KOPT-K1 (cell line): ENCODE measurements around the gene NRARP.
"Not testable (repeated sequence)": the region's sequence is repeated elsewhere in the genome, so short reads cannot be mapped to it uniquely, and the experiment has no call there.

ENCODE experiments used
- H3K27ac ChIP-seq: fragments of 200-600 bp; sonication (generic); 2 replicates; pipeline ENCODE4 v1.5.1; 2016; ENCODE audit warnings: antibody characterized with exemption, mild to moderate bottlenecking, low read depth, low read length; ENCODE audit not compliant: poor library complexity, severe bottlenecking
- H3K36me3 ChIP-seq: fragments of 200-600 bp; sonication (generic); 2 replicates; pipeline ENCODE4 v1.5.1; 2017; ENCODE audit warnings: antibody characterized with exemption, mild to moderate bottlenecking, low read length, moderate library complexity; ENCODE audit not compliant: insufficient read depth
- H3K9me3 ChIP-seq: fragments of 200-600 bp; sonication (generic); 2 replicates; pipeline ENCODE4 v1.5.1; 2017; ENCODE audit warnings: antibody characterized with exemption, low read length, mild to moderate bottlenecking; ENCODE audit not compliant: insufficient read depth, poor library complexity, severe bottlenecking

The NRARP gene, protein sequence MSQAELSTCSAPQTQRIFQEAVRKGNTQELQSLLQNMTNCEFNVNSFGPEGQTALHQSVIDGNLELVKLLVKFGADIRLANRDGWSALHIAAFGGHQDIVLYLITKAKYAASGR

DNA sequence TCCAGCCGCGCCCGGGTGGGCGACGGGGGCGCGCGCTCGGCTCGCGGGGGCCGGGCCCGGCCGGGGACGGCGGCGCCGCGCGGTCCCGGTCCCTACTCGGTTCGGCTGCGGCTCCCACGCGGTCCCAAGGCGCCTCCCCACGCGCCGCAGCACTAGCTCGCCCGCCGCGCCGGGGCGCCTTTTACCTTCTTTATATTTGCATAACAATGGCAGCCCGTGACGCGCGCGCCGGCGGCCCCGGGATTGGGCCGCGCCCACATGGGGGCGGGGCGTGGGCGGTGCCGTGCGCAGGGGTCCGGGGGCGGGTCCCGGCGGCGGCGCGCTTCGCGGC lies at the start of gene NRARP:
Gene NRARP, minus strand, starts transcription at position 154 of the 331 bp plus-strand sequence. CDS start 343 bp downstream, outside the sequence.
- H3K36me3 ChIP-seq, result no peaks in the 10 kb centered on the region
- H3K9me3 ChIP-seq, result no peaks in the 10 kb centered on the region
- no peak within 1 kb of the TSS for H3K27ac ChIP-seq

- H3K9me3 ChIP-seq, result peaks cover 69% of the 10 kb centered on the region
- H3K27ac ChIP-seq, result no peak overlapping the region
- no peaks in the 10 kb centered on the region for H3K36me3 ChIP-seq
Observed at GRCh38 chr9:137350696-137351584, 48.9 kb upstream of the NRARP start.

- H3K36me3 ChIP-seq, result no peaks in the 10 kb centered on the region
Observed at GRCh38 chr9:137349471-137350033, 47.5 kb upstream of the NRARP start.

GRCh38 chr9:137348769-137349470 lies 46.8 kb upstream of the NRARP start:
- peaks cover 49% of the 10 kb centered on the region for H3K9me3 ChIP-seq
- no peak overlapping the region for H3K27ac ChIP-seq

More at GRCh38 chr9:137349471-137350033, 47.5 kb upstream of the NRARP start:
- Histone ChIP-seq H3K27ac (no peak overlapping the region), H3K9me3 (peaks cover 55% of the 10 kb centered on the region)

DNA sequence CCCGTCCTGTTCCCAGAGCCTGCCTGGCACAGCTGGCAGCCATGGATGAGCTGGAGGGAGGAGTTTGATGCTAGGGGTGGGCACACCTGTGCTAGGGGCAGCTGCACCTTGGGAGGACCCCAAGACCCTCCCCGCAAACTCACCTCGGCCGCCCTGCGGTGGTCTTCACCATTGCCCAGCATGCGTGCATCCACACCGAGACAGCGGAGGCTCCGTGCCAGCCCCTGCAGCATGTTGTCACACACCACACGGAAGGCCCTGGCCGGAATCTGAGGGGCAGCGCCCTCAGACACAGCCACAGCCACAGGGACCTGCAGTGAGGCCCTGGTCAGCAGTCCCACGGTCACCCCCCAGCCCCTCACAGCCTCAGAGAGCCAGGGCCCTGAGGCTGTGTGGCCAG lies 45.9 kb upstream of the NRARP start:
- no peaks in the 10 kb centered on the region for H3K36me3 ChIP-seq
- H3K9me3 ChIP-seq, result peaks cover 39% of the 10 kb centered on the region
- no peak overlapping the region for H3K27ac ChIP-seq

More at GRCh38 chr9:137348769-137349470, 46.8 kb upstream of the NRARP start:
- H3K36me3 ChIP-seq, result no peaks in the 10 kb centered on the region

GRCh38 chr9:137342482-137342881 lies 40.4 kb upstream of the NRARP start:
- Histone ChIP-seq H3K9me3 (peaks cover 6% of the 10 kb centered on the region), H3K27ac (no peak overlapping the region), H3K36me3 (no peaks in the 10 kb centered on the region)

GRCh38 chr9:137341227-137341626 lies 39.2 kb upstream of the NRARP start:
- no peaks in the 10 kb centered on the region for H3K36me3 ChIP-seq
- H3K9me3 ChIP-seq, result peaks cover under 1% of the 10 kb centered on the region
- H3K27ac ChIP-seq, result no peak overlapping the region

DNA sequence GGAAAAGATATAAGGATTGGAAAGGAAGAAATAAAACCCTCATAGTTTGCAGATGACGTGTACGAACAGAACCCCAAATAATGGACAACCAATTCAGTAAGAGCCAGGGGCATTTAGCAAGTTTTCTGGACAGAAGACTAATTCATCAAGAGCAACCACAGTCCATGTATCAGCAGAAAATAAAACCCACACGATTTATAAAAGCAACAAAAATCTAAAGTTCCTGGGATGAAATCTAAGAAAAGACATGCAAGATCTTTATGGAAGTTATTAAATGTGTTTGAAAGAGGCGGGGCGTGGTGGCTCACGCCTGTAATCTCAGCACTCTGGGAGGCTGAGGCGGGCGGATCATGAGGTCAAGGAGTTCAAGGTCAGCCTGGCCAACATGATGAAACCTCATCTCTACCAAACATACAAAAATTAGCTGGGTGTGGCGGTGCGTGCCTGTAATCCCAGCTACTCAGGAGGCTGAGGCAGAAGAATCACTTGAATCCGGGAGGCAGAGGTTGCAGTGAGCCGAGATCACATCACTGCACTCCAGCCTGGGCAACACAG lies 37.9 kb upstream of the NRARP start:
- H3K27ac ChIP-seq, H3K9me3 ChIP-seq: not testable (repeated sequence)

DNA sequence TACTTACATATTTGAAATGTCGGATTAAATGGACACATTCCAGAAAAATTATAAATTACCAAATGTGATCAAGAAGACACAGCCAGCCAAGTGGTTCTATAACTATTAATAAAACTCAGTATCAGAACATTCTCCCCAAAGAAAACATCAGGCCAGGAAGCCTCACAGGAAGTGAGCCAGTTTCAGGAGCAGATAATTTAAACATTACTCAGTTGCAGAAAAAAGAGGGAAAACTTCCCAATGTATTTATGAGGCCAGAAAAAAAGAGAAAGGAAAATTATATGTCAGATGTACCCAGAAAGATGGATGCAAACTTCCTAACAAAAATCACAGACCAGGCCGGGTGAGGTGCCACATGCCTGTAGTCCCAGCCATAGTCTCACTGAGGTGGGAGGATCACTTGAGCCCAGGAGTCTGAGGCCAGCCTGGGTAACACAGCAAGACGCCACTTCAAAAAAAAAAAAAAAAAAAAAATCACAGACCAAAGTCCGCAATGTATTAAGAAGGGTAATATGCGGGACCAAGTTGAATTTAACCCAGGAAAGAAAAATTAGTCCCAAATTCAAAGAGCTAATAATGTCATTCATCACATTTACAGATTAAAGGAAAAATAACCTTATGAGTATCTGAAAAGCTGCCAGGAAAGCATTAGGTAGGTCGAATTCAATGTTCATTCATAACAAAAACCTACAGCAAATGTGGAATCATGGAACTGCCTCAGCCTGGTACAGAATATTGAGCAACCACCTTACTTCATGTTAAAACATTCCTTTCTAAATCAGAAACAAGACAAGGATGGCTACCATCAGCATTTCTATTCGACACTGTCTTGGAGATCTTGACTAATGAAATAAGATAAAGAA lies 37.2 kb upstream of the NRARP start:
- Histone ChIP-seq H3K36me3 (no peaks in the 10 kb centered on the region), H3K9me3 (no peaks in the 10 kb centered on the region), H3K27ac (no peak overlapping the region)

More for the DNA sequence above, 37.9 kb upstream of the NRARP start:
- not testable (repeated sequence) for H3K36me3 ChIP-seq

GRCh38 chr9:137336735-137337134 lies 34.7 kb upstream of the NRARP start:
- H3K36me3 ChIP-seq, result no peaks in the 10 kb centered on the region
- H3K27ac ChIP-seq, result no peak overlapping the region
- H3K9me3 ChIP-seq, result no peaks in the 10 kb centered on the region

DNA sequence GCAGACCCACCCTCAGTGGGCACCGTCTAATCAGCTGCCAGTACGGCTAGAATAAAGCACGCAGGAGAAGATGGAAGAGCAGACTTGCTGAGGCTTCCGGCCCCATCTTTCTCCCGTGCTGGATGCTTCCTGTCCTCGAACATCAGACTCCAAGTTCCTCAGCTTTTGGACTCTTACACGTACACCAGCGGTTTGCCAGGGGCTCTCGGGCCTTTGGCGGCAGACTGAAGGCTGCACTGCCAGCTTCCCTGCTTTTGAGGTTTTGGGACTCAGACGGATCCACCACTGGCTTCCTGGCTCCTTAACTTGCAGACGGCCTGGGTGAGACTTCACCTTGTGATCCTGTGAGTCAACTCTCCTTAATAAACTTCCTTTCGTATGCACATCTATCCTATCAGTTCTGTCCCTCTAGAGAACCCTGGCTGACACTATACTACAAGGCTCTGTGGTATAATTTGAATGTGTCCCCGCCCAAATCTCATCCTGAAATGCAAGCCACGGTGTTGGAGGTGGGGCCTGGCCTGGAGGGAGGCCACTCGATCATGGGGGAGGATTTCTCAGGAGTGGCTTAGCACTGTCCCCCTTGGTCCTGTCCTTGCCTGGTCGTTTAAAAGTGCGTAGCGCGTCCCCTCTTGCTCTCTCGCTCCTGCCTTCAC lies 31.1 kb upstream of the NRARP start:
- Histone ChIP-seq H3K36me3 (no peaks in the 10 kb centered on the region), H3K9me3 (peaks cover 4% of the 10 kb centered on the region), H3K27ac (no peak overlapping the region)

DNA sequence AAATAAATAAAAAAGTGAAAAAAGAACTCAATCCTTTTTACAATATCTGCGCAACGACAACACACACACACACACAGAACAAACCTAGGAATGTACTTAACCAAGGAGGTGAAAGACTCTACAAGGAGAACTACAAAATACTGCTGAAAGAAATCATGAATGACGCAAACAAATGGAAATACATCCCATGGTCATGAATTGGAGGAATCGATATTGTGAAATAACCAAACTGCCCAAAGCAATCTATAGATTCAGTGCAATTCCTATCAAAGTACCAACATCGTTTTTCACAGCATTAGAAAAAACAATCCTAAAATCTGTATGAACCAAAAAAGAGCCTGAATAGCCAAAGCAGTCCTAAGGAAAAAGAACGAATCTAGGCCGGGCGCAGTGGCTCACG lies 29.9 kb upstream of the NRARP start:
- no peaks in the 10 kb centered on the region for H3K36me3 ChIP-seq
- no peak overlapping the region for H3K27ac ChIP-seq
- H3K9me3 ChIP-seq, result peaks cover 4% of the 10 kb centered on the region

DNA sequence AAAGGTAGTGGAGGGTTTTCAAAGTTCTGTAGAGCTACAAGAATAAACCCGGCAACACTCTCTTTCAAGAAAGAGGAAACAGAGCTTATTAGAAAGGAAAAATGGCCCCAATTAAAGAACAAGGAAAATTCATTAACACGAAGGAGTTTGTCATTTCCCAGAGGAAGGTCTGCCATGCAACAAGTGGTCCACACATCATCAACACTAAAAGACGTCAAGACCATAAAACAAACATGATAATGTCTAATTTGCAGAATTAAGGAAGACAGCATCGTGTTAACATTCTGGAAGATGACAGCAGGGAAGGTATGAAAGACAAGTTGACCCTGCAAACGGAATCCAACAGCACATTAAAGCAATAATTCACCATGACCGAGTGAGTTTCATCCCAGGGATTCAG lies 28.6 kb upstream of the NRARP start:
- Histone ChIP-seq H3K36me3 (no peaks in the 10 kb centered on the region), H3K9me3 (peaks cover 4% of the 10 kb centered on the region), H3K27ac (no peak overlapping the region)

DNA sequence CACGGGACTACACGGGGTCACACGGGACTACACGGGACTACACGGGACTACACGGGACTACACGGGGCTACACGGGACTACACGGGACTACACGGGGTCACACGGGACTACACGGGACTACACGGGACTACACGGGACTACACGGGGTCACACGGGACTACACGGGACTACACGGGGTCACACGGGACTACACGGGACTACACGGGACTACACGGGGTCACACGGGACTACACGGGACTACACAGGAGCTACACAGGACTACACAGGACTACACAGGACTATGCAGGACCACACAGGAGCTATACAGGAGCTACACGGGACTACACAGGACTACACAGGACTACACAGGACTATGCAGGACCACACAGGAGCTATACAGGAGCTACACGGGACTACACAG lies 27.5 kb upstream of the NRARP start:
- not testable (repeated sequence) for H3K27ac ChIP-seq, H3K36me3 ChIP-seq, H3K9me3 ChIP-seq
